GM12878 (cell line): ENCODE results near the gene TAPT1. TPM values are rescaled to one million over a fixed set of nuclear protein-coding genes. Genes with fewer than 3 reads are reported as not detected.

ENCODE experiments used
- ATAC-seq: fragments of 200-7000 bp; cut with Tn5 transposase; 3 replicates; pipeline ENCODE4 v1.9.1; 2020; ENCODE audit warnings: mild to moderate bottlenecking, moderate library complexity
- BruUV-seq: library from RNA; stranded (reverse); fragments of 400-500 nt; replicated peaks from 2 replicates; lab custom pipeline; 2021; lab: Mats Ljungman, UMichigan
- CTCF ChIA-PET: fragments of 300-600 bp; sonication (Branson Sonifier 250); formaldehyde crosslinking; extraction: SDS; loops from one replicate; lab custom pipeline; 2021; ENCODE audit warnings: inconsistent platforms; lab: Yijun Ruan, JAX
- POLR2A ChIA-PET: fragments of 350-600 bp; formaldehyde crosslinking; extraction: SDS; loops from one replicate; lab custom pipeline; 2021; ENCODE audit warnings: inconsistent platforms; lab: Charles Lee
- RAD21 ChIA-PET: fragments of 300-600 bp; sonication (Branson Sonifier 250); formaldehyde crosslinking; loops from one replicate; lab custom pipeline; 2023; ENCODE audit warnings: antibody characterized with exemption; ENCODE audit not compliant: unreplicated experiment; lab: Charles Lee
- SMC1A ChIA-PET: fragments of 300-600 bp; sonication (Branson Sonifier 250); formaldehyde crosslinking; loops from one replicate; lab custom pipeline; 2023; ENCODE audit not compliant: unreplicated experiment, uncharacterized antibody; lab: Charles Lee
- DNase-seq: peaks from one replicate; pipeline ENCODE4 v3.0.0-alpha.2; 2011; ENCODE audit warnings: low read depth, low spot score
- FAIRE-seq: peaks from 3 replicates; lab custom pipeline; 2011; peaks lifted over from hg19 to GRCh38; lab: Jason Lieb, UNC
- H2AFZ ChIP-seq: 2 replicates; pipeline ENCODE4 v1.6.0; 2011; ENCODE audit warnings: low read depth, low read length, control low read depth; ENCODE audit not compliant: control insufficient read depth
- H3K27ac ChIP-seq: 2 replicates; pipeline ENCODE4 v1.5.1; 2011; ENCODE audit warnings: control low read depth; ENCODE audit not compliant: control insufficient read depth, insufficient read depth
- H3K27me3 ChIP-seq, 2 experiments: replicated peaks in 1 of 2; 2 replicates each; pipeline versions ENCODE4 v1.6.0 to v1.6.1; 2011; ENCODE audit warnings: low read length in 1 of 2; ENCODE audit not compliant: control insufficient read depth in 2 of 2, insufficient read depth in 2 of 2
- H3K36me3 ChIP-seq, 2 experiments: 2 replicates each; pipeline ENCODE4 v1.5.1; 2011; ENCODE audit warnings: low read length in 1 of 2; ENCODE audit not compliant: control insufficient read depth in 2 of 2, insufficient read depth in 2 of 2
- H3K4me1 ChIP-seq: 2 replicates; pipeline ENCODE4 v1.6.1; 2011; ENCODE audit warnings: mild to moderate bottlenecking, low read length, moderate library complexity, mixed read lengths; ENCODE audit not compliant: control insufficient read depth, insufficient read depth
- H3K4me2 ChIP-seq: 2 replicates; pipeline ENCODE4 v1.6.0; 2011; ENCODE audit warnings: control low read depth; ENCODE audit not compliant: control insufficient read depth, insufficient read depth
- H3K4me3 ChIP-seq: fragments of 200-600 bp; sonication (generic); 2 replicates; pipeline ENCODE4 v1.5.1; 2016
- H3K79me2 ChIP-seq: 2 replicates; pipeline ENCODE4 v1.6.0; 2011; ENCODE audit warnings: low read length; ENCODE audit not compliant: control insufficient read depth, insufficient read depth
- H3K9ac ChIP-seq: 2 replicates; pipeline ENCODE4 v1.8.0; 2011; ENCODE audit warnings: low read length, control low read depth, mixed read lengths; ENCODE audit not compliant: control insufficient read depth, insufficient read depth
- H3K9me3 ChIP-seq: replicated peaks from 3 replicates; pipeline ENCODE4 v1.5.1; 2011; ENCODE audit warnings: mild to moderate bottlenecking, low read length; ENCODE audit not compliant: control insufficient read depth, insufficient read depth
- H4K20me1 ChIP-seq: 2 replicates; pipeline ENCODE4 v1.6.0; 2011; ENCODE audit not compliant: control insufficient read depth, insufficient read depth
- BCL11A ChIP-seq: IDR thresholded peaks from 2 replicates; pipeline ENCODE4 v1.6.1; 2011; ENCODE audit warnings: low read depth, low read length
- CHD4 ChIP-seq: fragments of 200-600 bp; sonication (generic); IDR thresholded peaks from 2 replicates; pipeline ENCODE4 v1.6.1; 2016; ENCODE audit warnings: mild to moderate bottlenecking
- CTCF ChIP-seq, 3 experiments: IDR thresholded peaks in 2 of 3; conservative IDR thresholded peaks in 1 of 3; 2 replicates each; pipeline ENCODE4 v1.5.1; 2011; ENCODE audit warnings: low read depth in 3 of 3, low read length in 3 of 3, mild to moderate bottlenecking in 3 of 3, control low read depth in 2 of 3, moderate library complexity in 2 of 3, inconsistent platforms in 1 of 3, mixed read lengths in 1 of 3; ENCODE audit not compliant: control insufficient read depth in 2 of 3, insufficient read depth in 1 of 3; ENCODE audit errors: extremely low read depth in 1 of 3
- E2F8 ChIP-seq: fragments of 450-650 bp; IDR thresholded peaks from 2 replicates; pipeline ENCODE4 v1.6.1; 2018; ENCODE audit warnings: mild to moderate bottlenecking, low read depth, moderate library complexity; ENCODE audit not compliant: partially characterized antibody
- GATAD2B ChIP-seq: fragments of 450-650 bp; conservative IDR thresholded peaks from 2 replicates; pipeline ENCODE4 v1.6.1; 2017; ENCODE audit warnings: low read depth, mild to moderate bottlenecking, moderate library complexity
- HDAC2 ChIP-seq: fragments of 200-600 bp; sonication (generic); IDR thresholded peaks from 2 replicates; pipeline ENCODE4 v1.6.1; 2017
- JUNB ChIP-seq: IDR thresholded peaks from 2 replicates; pipeline ENCODE4 v1.6.1; 2016; ENCODE audit warnings: antibody characterized with exemption, mild to moderate bottlenecking
- MYC ChIP-seq: IDR thresholded peaks from 2 replicates; pipeline ENCODE4 v1.6.1; 2011; ENCODE audit warnings: mild to moderate bottlenecking, low read length, moderate library complexity, inconsistent platforms; ENCODE audit not compliant: insufficient read depth, insufficient replicate concordance, insufficient read length, severe bottlenecking
- NFIC ChIP-seq: IDR thresholded peaks from 2 replicates; pipeline ENCODE4 v1.6.1; 2012; ENCODE audit warnings: low read depth, mild to moderate bottlenecking, inconsistent platforms, low read length, moderate library complexity
- RAD21 ChIP-seq: IDR thresholded peaks from 2 replicates; pipeline ENCODE4 v1.6.1; 2011; ENCODE audit warnings: mild to moderate bottlenecking, low read depth, low read length, moderate library complexity; ENCODE audit not compliant: insufficient read depth
- SIN3A ChIP-seq: IDR thresholded peaks from 2 replicates; pipeline ENCODE4 v1.6.1; 2012; ENCODE audit warnings: low read depth, low read length, improper control_type of control experiment
- SMAD1 ChIP-seq: fragments of 450-650 bp; IDR thresholded peaks from 2 replicates; pipeline ENCODE4 v1.6.1; 2018; ENCODE audit warnings: mild to moderate bottlenecking, low read depth; ENCODE audit not compliant: partially characterized antibody
- STAT1 ChIP-seq: fragments of 450-650 bp; conservative IDR thresholded peaks from 2 replicates; pipeline ENCODE4 v1.6.1; 2014; ENCODE audit warnings: antibody characterized with exemption, mild to moderate bottlenecking
- YBX1 ChIP-seq: fragments of 450-650 bp; IDR thresholded peaks from 2 replicates; pipeline ENCODE4 v1.6.1; 2016; ENCODE audit warnings: antibody characterized with exemption
- ZSCAN29 ChIP-seq: fragments of 450-650 bp; IDR thresholded peaks from 2 replicates; pipeline ENCODE4 v1.6.1; 2017; ENCODE audit warnings: mild to moderate bottlenecking, moderate library complexity
- WGBS: methylation state at CpG from one replicate; pipeline ENCODE4 v1.1.6; 2016; ENCODE audit warnings: low lambda C conversion rate; ENCODE audit not compliant: insufficient replicate concordance, insufficient coverage; ENCODE audit errors: missing lambda C conversion rate; 5-methylcytosine and 5-hydroxymethylcytosine counted together
- in situ Hi-C: fragments of 300-500 bp; cut with MboI; formaldehyde crosslinking; loops from 9 replicates; pipeline ENCODE4 v1.14.3; 2018; ENCODE audit warnings: mixed read lengths
- intact Hi-C: fragments of 100-400 bp; cut with micrococcal nuclease; formaldehyde crosslinking; loops from one replicate; pipeline ENCODE4 v1.14.2; 2022; ENCODE audit not compliant: unreplicated experiment
- polyA plus RNA-seq, 11 experiments: library from polyadenylated mRNA; depleted of rRNA in 4 of 11; unstranded in 6 of 11; stranded (reverse) in 5 of 11; fragments of >200 nt; fragmentation: Nextera tagmentation in 4 of 11; fragmentation: Illumina TruSeq in 1 of 11; extraction: Ambion mirVana in 4 of 11; extraction: Trizol in 1 of 11; gene quantifications; 1 replicate in 1 of 11; 2 replicates in 10 of 11; pipeline versions ENCODE4 v1.2.1 to v1.2.3, GENCODE V29; 2011 to 2016; ENCODE audit warnings: inconsistent platforms in 2 of 11, missing spikeins in 2 of 11, low read depth in 1 of 11
- total RNA-seq, 4 experiments: library from RNA; depleted of rRNA in 3 of 4; stranded (reverse); fragments of >200 nt in 3 of 4; fragmentation: Illumina TruSeq in 1 of 4; extraction: Trizol in 1 of 4; gene quantifications; 2 replicates each; pipeline versions ENCODE4 v1.2.1 to v1.2.3, GENCODE V29; 2013 to 2021

Gene TAPT1
- total and polyA plus RNA-seq, 10 of the 15 experiments (the other 5 are each of a cell fraction or from before 2014, with no cell fraction given), result 0.91 to 23.3 (median 9.5) TPM

DNA sequence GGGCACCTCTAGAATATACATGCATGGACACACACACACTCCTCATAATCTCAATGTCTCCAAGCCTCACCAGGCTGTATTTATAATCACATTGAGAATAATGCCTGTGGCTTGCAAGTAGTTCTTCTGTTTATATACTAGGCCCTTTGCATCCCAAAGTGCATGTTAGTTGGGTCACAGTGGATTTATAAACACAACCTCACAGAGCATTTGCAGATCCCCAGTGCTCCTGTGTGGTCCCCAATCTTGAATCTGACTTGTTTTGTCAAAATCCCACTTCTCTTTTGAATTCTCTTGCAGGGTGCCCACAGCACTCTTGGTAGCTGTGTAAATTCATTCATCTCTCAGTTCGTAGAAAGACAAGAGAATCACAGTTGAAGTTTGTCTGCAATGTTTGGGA is 92.9 kb downstream of the TAPT1 start:
- DNase-seq (no peak), ATAC-seq (no peak), FAIRE-seq (no peak)
- ChIA-PET CTCF (no interaction called here), SMC1A (no interaction called here), POLR2A (no interaction called here)
- no TSS peak for BruUV-seq
- Histone ChIP-seq H3K27ac (no peak overlapping the region), H4K20me1 (no peaks in the 10 kb centered on the region), H2AFZ (no peak overlapping the region), H3K9me3 (no peaks in the 10 kb centered on the region; the same call in 2 of the 3 replicates), H3K27me3 (no peaks in the 10 kb centered on the region; a peak in 1 of 4 replicates), H3K9ac (no peak overlapping the region)
- in situ Hi-C loops (no loop called here), intact Hi-C loops (no loop called here)
- TF ChIP-seq E2F8 (no peak), YBX1 (no peak), NFIC (no peak)
- TF ChIP-seq, all 136 proteins: peak for 0
- RAD21 ChIA-PET, result no interaction called here
- no peak overlapping the region for H3K4me3 ChIP-seq
- no peaks in the 10 kb centered on the region for H3K4me1 ChIP-seq
- 67% methylated on average over 1 of the region's 1 CpG for WGBS
- no peak overlapping the region for H3K4me2 ChIP-seq
- H3K36me3 ChIP-seq, result no peaks in the 10 kb centered on the region
- H3K79me2 ChIP-seq, result no peaks in the 10 kb centered on the region

- no peak overlapping the region for H3K9ac ChIP-seq
- no peaks in the 10 kb centered on the region; the same call in 2 of the 3 replicates for H3K9me3 ChIP-seq
- no peaks in the 10 kb centered on the region for H3K4me1 ChIP-seq
- no peak overlapping the region for H2AFZ ChIP-seq
- ChIA-PET CTCF (interaction anchor here (1.2 kb wide), 1 partner anchor 134 kb away, joined by 3 read pairs; no protein-coding TSS in a partner anchor), RAD21 (no interaction called here), SMC1A (no interaction called here), POLR2A (no interaction called here)
- H3K4me2 ChIP-seq, result no peak overlapping the region
- no peaks in the 10 kb centered on the region; a peak in 1 of 4 replicates for H3K27me3 ChIP-seq
- DNase-seq, result no peak
- no peaks in the 10 kb centered on the region for H3K79me2 ChIP-seq
- intact Hi-C loops (no loop called here), in situ Hi-C loops (no loop called here)
- H3K36me3 ChIP-seq, result no peaks in the 10 kb centered on the region
- ATAC-seq, result no peak
- H3K4me3 ChIP-seq, result no peak overlapping the region
- no TSS peak for BruUV-seq
- no peak overlapping the region for H3K27ac ChIP-seq
- H4K20me1 ChIP-seq, result no peaks in the 10 kb centered on the region
- WGBS, result 67% methylated on average over 1 of the region's 1 CpG
- no peak for FAIRE-seq
- TF ChIP-seq ZSCAN29, result no peak
- no peak for TF ChIP-seq CHD4
- TF ChIP-seq BCL11A, result no peak
- no peak for TF ChIP-seq SIN3A
- no peak for TF ChIP-seq STAT1
- TF ChIP-seq MYC, result no peak
- TF ChIP-seq HDAC2, result no peak
- no peak for TF ChIP-seq SMAD1
- TF ChIP-seq GATAD2B, result no peak
- no peak for TF ChIP-seq RAD21
- no peak for TF ChIP-seq JUNB
- no peak for TF ChIP-seq CTCF (IDR thresholded peaks at IDR 0.05 in 2 of 3, conservative IDR thresholded peaks at IDR 0.05 in 1 of 3; ENCODE audit: control insufficient read depth in 2 of 3, extremely low read depth in 1 of 3, insufficient read depth in 1 of 3, low read depth in 3 of 3, low read length in 3 of 3)
These were observed 95.0 kb downstream of the TAPT1 start for GRCh38 chr4:16131293-16131692.
